Eye (tissue), 1 donor: ENCODE results near the gene TCF4.

Experiments used
- DNase-seq: peaks from one replicate; pipeline ENCODE4 v3.0.0-alpha.2; 2015

Gene TCF4

GRCh38 chr18:55249550-55249949, 338.4 kb downstream of the TCF4 start:
- DNase-seq: no peak

GRCh38 chr18:55248495-55248894, 339.5 kb downstream of the TCF4 start:
- no peak for DNase-seq

- DNase-seq: no peak
Observed at GRCh38 chr18:55247032-55247431, 341.0 kb downstream of the TCF4 start.

GRCh38 chr18:55246278-55246677, 341.7 kb downstream of the TCF4 start:
- no peak for DNase-seq

- peak; percentile 47 for DNase-seq
Observed at GRCh38 chr18:55245211-55245614, 342.8 kb downstream of the TCF4 start.

DNA sequence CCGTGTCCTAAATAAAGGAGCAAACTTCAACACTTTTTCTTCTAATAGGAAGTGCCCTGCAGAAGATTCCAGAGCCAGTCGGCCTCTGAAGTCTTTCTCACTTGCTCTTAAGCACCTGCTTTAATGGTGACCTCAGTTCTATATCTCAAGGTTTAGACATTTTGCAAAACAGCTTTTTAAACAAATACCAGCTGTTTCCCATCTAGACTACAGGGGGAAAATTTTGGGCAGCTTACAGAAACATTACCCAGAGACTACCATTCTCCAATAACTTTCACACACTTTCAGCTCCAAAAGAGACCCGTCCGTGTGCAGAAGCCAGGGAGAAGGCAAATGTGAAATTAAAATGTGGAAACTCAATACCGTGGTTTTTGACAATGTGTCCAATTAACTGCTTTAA, 343.4 kb downstream of the TCF4 start:
- peak; percentile 45 for DNase-seq

DNA sequence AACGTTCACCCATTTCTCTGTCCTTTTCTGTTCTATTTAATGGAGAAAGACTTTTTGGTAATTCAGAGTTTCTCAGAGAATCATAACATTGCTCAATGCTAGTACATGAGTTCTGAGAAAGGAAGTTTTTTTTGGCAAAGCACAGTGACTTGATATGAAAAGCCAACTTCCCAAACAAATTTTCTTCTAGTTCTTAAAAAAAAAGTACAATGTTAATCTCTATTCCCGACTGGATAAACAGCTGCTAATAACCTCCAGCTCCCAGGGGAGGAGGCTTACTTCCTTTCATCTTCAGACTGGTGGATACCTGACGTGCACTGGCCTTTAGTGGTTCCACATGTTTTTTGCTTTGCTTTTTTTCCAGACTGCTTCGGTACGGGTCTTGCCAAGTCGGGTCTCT, 344.1 kb downstream of the TCF4 start:
- DNase-seq: peak; percentile 78

GRCh38 chr18:55243255-55243654, 344.7 kb downstream of the TCF4 start:
- DNase-seq: no peak

DNA sequence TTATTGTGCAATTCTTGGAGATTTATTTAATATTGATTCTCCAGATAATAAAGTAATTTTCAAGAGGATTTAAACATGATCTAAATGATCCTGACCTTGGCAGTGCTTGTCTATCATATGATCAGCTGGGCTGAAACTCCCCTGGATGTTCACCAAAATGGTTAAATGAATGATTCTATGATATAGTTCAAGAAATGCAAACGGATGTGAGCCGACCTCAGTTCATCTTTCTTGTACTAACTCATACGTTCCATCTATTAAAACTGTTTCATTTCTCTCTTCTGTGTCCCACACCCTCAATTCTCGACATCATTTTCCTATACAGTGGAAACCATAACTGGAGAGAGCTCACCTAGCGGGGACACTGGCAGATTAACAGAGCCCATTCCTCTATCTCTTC, 347.0 kb downstream of the TCF4 start:
- no peak for DNase-seq

DNA sequence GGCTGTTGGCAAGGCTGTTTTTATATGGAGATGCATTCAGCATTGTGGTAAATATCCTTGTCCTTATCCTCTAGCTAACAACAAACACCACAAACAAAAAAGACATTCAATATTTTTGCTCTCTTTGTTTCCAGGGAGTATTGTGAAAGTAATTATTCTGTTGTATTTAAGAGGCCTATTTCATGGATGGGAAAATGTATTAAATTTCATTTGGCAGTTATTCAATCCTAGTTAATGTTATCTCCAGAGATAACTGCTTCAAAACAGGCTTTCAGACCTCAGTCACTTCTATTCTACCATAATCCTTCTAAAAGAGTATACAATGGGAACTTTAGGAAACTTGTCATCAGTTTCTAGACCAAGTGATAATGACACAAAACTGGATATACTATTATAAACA, 348.3 kb downstream of the TCF4 start:
- no peak for DNase-seq

DNA sequence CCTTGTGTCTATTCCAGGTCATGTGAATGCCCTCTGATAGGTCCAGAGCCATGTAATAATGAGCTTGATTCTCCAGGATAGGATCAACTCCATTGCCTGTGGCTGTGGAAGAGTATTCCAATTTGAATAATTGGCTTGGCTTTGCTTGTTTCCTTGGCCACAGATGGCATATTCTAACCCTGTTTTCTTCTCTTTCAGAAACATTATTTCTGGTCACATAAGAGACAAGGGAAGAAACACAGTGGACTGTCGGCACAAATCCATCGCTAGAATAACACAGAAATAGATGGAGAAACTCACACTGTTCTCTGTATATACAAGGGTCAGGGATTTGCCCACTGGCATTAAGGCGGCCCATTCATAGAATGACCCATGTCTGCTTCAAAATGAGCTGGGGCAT, 350.3 kb downstream of the TCF4 start:
- no peak for DNase-seq

GRCh38 chr18:55236150-55236931, 351.7 kb downstream of the TCF4 start:
- DNase-seq: no peak

- DNase-seq: no peak
Observed at GRCh38 chr18:55235094-55235461, 352.9 kb downstream of the TCF4 start.

- DNase-seq: peak; percentile 94
Observed at GRCh38 chr18:55234366-55235093, 353.5 kb downstream of the TCF4 start.

- DNase-seq: no peak
Observed at GRCh38 chr18:55233857-55234256, 354.1 kb downstream of the TCF4 start.

DNA sequence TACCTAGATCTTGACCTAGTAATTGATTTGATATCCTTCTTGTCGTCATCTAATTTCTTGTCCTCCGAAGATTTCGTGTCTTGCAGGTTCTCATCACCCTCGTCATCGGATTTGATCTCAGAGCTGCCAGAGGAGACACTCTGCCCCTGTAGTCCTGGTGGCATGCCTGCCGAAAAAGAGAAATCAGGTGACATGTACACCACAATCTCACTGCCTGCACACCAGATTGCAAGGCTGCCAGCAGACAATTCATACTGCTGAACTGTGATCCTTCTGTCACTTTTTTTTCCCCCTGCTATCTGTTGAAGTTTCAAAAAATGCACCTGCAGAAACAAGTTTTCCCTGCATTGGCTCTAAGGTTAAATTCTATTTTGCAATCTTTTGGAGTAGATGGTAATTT, 355.5 kb downstream of the TCF4 start:
- no peak for DNase-seq

- DNase-seq: no peak
Observed at GRCh38 chr18:55229682-55230081, 358.3 kb downstream of the TCF4 start.

GRCh38 chr18:55228707-55229106, 359.3 kb downstream of the TCF4 start:
- no peak for DNase-seq

- no peak for DNase-seq
Observed at GRCh38 chr18:55228191-55228590, 359.8 kb downstream of the TCF4 start.

DNA sequence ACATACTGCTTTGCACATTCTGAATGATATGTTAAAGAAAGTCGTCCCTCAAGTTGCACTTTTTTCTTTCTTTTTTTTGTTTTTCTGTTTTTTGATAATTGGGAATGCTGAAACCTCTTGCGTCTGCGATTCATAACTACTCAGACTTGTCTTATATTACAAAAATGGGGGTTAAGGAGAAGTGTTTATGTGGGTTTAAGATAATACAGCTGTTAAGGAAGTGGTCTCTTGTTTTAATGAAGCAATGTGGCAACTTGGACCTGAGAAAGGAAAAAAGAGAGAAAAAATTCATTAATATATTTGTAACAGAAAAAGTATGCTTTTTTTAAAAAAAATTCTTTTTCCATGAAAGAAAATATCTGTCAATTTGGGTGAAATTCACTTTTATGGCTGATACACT, 360.2 kb downstream of the TCF4 start:
- DNase-seq: no peak

GRCh38 chr18:55226044-55226443, 361.9 kb downstream of the TCF4 start:
- no peak for DNase-seq

DNA sequence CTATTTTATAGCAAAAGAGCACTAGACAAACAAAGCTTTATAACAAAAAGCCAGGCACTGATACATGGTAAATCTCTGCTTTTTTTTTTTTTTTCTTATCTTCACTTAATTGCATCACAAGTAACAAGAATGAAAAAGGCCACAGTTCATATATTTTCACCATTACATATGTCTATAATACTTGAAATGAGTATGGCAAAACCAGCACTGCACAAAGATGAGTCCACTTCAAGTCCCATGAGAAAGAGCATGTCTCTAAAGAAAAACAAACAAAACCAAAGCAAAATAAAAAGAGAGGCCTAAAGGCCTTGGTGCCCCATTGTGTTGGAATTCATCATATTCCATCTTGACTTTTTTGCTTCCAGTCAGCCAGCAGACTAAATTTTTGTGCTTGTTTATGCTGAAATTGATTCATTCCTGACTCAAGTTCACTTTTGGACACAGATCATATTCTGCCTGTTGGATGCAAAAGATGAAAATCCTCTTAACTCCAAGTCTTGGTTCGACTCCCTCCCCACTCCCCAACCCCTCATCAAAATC, 363.8 kb downstream of the TCF4 start:
- no peak for DNase-seq

DNA sequence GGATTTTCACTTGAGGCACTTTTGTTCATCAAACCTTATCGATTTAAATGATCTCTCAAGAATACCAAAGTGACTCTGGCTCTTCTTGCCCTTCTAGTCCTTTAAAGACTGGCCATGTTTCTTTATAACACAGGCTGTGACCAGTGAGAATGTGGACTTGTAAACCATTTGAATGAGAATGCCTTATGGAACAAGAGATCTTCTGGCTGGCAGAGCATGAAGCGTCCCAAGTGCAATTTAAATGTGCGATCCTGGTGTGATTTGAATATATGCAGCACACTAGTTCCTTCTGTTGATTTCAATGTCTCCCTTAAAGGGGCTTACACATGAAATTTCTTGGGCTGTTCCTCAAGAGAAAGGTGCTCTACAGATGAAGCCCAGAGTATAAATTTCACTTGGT, 366.4 kb downstream of the TCF4 start:
- no peak for DNase-seq

DNA sequence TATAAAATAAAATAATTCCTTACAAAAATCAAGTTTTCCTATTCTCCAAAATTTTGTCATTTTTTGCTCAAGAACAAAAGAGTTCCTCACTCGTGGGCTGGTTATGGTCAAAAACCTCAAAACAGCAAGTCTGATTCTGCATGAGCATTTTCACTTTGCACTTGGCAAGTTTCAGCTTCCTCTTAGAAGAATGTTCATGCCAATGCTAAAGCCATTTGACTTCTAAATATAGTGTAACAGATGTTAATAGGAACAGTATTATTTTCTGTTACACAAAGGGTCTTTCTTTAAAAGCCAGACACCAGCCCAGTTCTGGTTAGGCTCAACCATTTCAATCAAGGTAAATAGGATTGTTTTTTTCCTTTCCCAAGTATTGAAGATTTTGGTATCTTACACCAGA, 367.5 kb downstream of the TCF4 start:
- DNase-seq: no peak
